Occipital lobe (tissue), 2 donors: Measurements from ENCODE around the gene HINFP. TPM values are rescaled to one million over a fixed set of nuclear protein-coding genes. Genes with fewer than 3 reads are reported as not detected.
"Not testable (repeated sequence)": the region's sequence is repeated elsewhere in the genome, so short reads cannot be mapped to it uniquely, and the experiment has no call there.

Experiments used
- DNase-seq: peaks from one replicate; lab custom pipeline; 2025; lab: John Stamatoyannopoulos, UW
- total RNA-seq: library from RNA; depleted of rRNA; stranded (reverse); fragments of >200 nt; gene quantifications from one replicate; pipeline ENCODE4 v1.2.3, GENCODE V29; 2014

HINFP gene
- total RNA-seq, 1 donor from 2014 or later = 21.7 TPM

DNA sequence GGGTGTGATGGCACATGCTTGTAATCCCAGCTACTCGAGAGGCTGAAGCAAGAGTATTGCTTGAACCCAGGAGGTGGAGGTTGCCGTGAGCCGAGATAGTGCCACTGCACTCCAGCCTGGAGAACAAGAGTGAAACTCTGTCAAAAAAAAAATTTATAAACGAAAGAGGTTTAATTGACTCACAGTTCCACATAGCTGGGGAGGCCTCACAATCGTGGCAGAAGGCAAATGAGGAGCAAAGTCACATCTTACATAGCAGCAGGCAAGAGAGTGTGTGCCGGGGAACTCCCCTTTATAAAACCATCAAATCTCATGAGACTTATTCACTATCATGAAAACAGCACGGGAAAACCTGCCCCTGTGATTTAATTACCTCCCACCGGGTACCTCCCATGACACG lies 63.0 kb downstream of the HINFP start:
- DNase-seq = not testable (repeated sequence)

Other genes starting within 250 kb of the HINFP start
- gene CXCR5, start 237.7 kb upstream of the HINFP start, total RNA-seq = not detected
- gene BCL9L, start 195.7 kb upstream of the HINFP start, total RNA-seq = 11.5 TPM
- not detected for gene UPK2, start 165.3 kb upstream of the HINFP start, total RNA-seq
- gene FOXR1, start 149.8 kb upstream of the HINFP start, total RNA-seq = 0.31 TPM
- gene CENATAC, start 123.4 kb upstream of the HINFP start, total RNA-seq = 31.0 TPM
- 705 TPM for gene RPS25, start 103.2 kb upstream of the HINFP start, total RNA-seq
- gene TRAPPC4, start 102.8 kb upstream of the HINFP start, total RNA-seq = 63.9 TPM
- 9.5 TPM for gene SLC37A4, start 90.7 kb upstream of the HINFP start, total RNA-seq
- gene HYOU1, start 64.4 kb upstream of the HINFP start, total RNA-seq = 37.0 TPM
- gene VPS11, start 53.8 kb upstream of the HINFP start, total RNA-seq = 22.1 TPM
- 2.0 TPM for gene HMBS, start 36.7 kb upstream of the HINFP start, total RNA-seq
- 8.7 TPM for gene DPAGT1, start 19.7 kb upstream of the HINFP start, total RNA-seq
- gene C2CD2L, start 14.2 kb upstream of the HINFP start, total RNA-seq = 7.6 TPM
- 2.5 TPM for gene ABCG4, start 27.5 kb downstream of the HINFP start, total RNA-seq
- gene NLRX1, start 47.1 kb downstream of the HINFP start, total RNA-seq = 3.3 TPM
- gene NHERF4, start 63.9 kb downstream of the HINFP start, total RNA-seq = not detected
- gene CBL, start 84.8 kb downstream of the HINFP start, total RNA-seq = 12.0 TPM
- 10.6 TPM for gene MCAM, start 195.6 kb downstream of the HINFP start, total RNA-seq
- gene RNF26, start 212.9 kb downstream of the HINFP start, total RNA-seq = 1.6 TPM
- 4.2 TPM for gene C1QTNF5, start 219.3 kb downstream of the HINFP start, total RNA-seq
- not detected for gene MFRP, start 225.1 kb downstream of the HINFP start, total RNA-seq